GM18907 (cell line): ENCODE results near the gene INTS7.

Source experiments
- ATAC-seq: cut with Tn5 transposase; IDR thresholded peaks from one replicate; pipeline ENCODE4 v1.9.1; 2021; ENCODE audit warnings: mild to moderate bottlenecking, moderate library complexity; ENCODE audit not compliant: unreplicated experiment

INTS7 gene

GRCh38 chr1:212035123-212035834, at the start of gene INTS7, which contains the start of gene DTL:
TSS of gene INTS7 (minus strand) at chr1:212035557. CDS start at chr1:212035437, 120 bp downstream.
TSS of gene DTL (plus strand) at chr1:212035748. CDS start at chr1:212035891, 143 bp downstream.
- peak; percentile 84 for ATAC-seq

DNA sequence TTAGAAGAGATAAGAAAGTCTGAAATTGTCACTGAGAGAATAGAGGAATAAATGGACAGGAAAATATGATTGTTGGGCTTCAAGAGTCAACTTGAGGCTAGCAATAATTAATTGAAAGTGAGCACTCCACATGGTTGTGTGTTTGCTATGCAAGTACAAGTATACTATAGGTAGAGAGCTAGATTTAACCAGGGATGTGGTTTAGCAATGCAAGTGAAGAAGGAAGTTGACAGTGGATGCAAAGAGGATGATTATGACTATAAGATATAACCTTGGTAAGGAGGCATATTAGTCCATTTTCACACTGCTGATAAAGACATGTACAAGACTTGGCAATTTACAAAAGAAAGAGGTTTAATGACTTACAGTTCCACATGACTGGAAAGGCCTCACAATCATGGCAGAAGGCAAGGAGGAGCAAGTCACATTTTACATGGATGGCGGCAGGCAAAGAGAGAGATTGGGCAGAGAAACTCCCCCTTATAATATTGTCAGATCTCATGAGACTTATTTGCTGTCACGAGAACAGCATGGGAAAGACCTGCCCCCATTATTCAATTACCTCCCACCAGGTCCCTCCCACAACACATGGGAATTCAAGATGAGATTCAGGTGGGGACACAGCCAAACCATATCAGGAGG, 47.5 kb upstream of the INTS7 start:
- ATAC-seq, result no peak

DNA sequence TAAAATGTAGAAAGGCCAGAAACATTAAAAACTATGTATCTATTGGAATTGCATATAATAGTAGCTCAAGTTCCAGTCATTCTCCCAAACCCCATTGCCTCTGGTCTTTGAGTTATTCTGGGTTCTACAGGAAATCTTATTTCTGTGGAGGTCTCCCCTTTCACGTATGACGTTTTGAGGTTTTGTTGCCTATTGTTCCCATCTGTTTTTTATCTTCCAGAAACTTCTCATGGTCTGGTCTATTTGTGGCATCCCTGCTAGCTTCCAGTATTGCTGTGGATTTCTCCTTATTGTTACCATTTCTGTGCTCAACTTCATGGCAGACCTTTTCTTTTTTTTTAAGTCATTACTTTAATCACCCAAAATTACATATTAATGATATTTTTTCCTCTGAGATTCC, 43.5 kb upstream of the INTS7 start:
- no peak for ATAC-seq

GRCh38 chr1:212077028-212077427, 41.7 kb upstream of the INTS7 start:
- no peak for ATAC-seq

GRCh38 chr1:212074856-212075255, 39.5 kb upstream of the INTS7 start:
- no peak for ATAC-seq

- ATAC-seq, result no peak
These were observed 39.0 kb upstream of the INTS7 start for GRCh38 chr1:212074313-212074712.

DNA sequence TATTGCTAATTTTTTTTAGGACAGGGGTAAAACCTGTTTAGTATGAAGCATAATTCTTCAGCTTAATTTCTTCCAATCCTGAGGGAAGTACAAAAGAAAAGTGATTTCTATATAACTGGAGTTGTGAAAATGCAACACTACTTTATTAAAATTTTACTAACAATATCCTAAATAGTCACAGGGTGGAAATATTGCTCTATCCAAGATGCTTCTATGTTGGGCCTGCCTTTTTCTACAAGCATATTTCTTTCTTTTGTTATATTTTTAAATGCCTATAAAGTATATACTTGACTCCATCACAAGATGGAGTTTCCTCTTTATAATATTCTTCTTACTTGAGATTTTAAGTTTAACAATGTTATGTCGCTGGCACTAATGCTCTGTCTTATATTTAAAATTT, 38.1 kb upstream of the INTS7 start:
- no peak for ATAC-seq

DNA sequence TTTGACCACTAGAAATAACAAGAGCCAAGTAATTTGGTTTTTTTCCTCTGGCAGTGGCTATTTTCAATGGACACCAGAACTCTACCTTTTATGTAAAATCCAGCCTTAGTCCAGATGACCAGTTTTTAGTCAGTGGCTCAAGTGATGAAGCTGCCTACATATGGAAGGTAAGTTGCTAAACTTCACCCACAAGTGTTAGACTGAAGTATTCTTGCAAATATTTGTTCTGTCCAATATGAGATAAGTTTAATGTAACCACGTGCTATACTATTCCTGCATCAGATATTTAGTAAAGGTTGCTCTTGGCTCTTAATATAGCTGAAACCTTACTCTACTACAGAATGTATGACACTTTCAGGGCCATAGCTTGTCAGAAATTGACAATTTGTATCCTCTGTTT, 36.7 kb upstream of the INTS7 start:
- no peak for ATAC-seq

DNA sequence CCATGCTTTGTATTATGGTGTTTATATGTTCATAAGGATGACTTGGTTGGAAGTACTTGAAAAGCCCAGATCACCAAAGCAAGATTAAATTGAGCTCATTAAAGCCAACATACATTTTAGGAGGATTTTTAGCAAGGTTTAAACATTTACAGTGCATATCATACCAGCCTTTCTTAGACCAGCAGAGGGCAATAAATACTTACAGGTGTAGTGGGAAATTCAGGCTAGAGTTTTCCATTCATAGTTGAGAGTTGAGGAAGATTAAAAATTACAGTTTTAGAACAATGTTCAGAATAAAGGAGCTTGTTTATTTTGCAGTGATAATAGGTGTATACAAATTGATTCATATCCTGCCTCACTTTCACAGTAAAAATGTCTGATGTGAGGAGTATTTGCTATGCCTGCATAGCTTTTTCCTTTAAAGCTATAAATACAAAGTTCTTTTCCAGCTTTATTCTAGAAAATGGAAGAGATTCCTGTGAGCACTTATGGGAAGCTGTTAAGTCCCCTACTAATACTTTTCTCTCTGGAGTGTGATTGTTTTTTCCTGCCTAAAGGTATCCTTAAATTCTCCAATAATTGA, 35.5 kb upstream of the INTS7 start:
- no peak for ATAC-seq

GRCh38 chr1:212067787-212068186, 32.4 kb upstream of the INTS7 start:
- ATAC-seq, result no peak

- no peak for ATAC-seq
These were observed 27.6 kb upstream of the INTS7 start for GRCh38 chr1:212062832-212063438.

GRCh38 chr1:212060632-212061472, 25.5 kb upstream of the INTS7 start:
- ATAC-seq, result no peak

GRCh38 chr1:212055333-212055732, 20.0 kb upstream of the INTS7 start:
- ATAC-seq, result no peak

DNA sequence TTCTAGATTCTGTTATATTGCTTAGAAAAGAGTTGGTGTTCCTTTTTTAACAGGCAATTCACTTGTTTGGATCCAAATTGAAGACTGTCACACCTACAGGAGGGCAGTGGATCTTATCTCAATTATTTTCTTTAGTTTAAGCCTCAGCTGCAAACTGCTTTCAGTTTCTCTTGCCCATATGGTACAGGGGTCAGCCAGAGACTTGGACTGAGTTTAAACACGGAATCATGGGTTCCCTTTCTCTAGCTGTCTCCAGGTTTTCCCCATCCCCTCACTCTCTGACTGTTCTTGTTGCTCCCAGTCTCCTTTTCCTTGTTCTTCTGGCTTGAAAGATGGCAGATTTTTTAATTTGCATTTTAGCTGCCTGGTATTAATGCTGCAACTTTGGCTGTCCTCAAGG, 18.6 kb upstream of the INTS7 start:
- ATAC-seq, result no peak

DNA sequence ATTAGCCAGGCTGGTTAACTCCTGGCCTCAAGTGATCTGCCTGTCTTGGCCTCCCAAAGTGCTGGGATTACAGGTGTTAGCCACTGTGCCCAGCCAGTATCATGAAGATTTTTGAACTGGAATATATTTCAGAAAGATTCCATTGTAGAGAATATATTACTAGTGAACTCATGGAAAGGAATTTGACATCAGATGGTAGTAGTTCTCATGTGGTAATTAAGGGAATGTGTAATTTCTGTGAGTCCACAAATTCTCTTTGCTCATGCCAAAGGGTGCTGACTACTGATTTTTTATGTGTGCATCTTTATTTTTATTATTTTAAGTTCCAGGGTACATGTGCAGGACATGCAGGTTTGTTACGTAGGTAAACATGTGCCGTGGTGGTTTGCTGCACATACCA, 10.6 kb upstream of the INTS7 start:
- ATAC-seq, result no peak

DNA sequence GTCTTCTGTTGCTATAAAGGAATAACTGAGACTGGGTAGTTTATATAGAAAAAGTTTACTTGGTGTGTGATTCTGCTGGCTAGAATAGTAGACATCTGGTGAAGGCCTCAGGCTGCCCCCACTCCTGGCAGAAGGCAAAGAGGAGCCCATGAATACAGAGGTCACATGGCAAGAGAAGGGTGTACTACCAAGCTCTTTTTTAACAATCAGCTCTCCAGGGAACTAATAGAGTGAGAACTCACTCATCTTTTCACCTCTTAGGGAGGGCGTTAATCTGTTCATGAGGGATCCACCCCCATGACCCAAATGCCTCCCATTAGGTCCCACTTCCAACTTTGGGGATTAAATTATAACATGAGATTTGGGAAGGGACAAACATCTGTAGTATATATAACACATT, 9.5 kb upstream of the INTS7 start:
- ATAC-seq, result no peak

DNA sequence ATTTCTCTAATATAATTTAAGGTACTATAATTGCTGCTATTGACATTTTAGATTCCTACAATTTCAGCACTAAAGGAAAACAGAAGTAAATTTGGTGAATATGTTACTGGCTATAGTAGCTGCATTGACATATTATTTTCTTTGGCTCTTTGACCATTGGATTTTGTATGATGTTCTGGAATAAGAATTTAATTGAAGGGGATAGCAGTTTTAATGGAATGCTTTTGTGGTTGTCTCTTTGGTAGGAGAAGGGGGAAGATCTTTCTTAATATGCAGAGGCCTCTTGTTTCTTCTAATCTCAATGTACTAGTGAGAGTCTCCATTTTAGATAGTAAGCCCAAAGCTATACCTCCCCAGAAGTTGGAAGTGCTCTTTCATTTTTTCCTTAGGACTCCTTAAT, 7.1 kb upstream of the INTS7 start:
- no peak for ATAC-seq

GRCh38 chr1:212040629-212041412, 5.5 kb upstream of the INTS7 start:
- ATAC-seq, result no peak

DNA sequence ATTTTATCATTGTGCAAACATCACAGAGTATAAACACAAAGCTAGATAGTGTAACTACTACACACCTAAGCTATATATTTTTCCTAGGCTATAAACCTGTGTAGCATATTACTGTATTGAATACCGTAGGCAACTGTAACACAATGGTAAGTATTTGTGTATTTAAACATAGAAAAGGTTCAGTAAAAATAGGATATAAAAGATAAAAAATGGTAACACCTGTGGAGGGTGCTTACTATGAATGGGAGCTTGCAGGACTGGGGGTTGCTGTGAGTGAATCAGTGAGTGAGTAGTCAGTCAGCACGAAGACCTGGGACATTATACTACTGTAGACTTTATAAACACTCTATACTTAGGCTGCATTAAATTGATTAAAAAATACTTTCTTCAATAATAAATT, 4.3 kb upstream of the INTS7 start:
- no peak for ATAC-seq

- ATAC-seq, result no peak
These were observed 2.5 kb upstream of the INTS7 start for GRCh38 chr1:212037900-212038299.
